DMS 273 treated with DMSO at 0.1 percent for 48 hours (cell line): ENCODE data around the gene STARD9.
"Not testable (repeated sequence)": the region's sequence is repeated elsewhere in the genome, so short reads cannot be mapped to it uniquely, and the experiment has no call there.

ENCODE experiments used
- DNase-seq: peaks from one replicate; lab custom pipeline; 2025; lab: John Stamatoyannopoulos, UW

The STARD9 gene

GRCh38 chr15:42575188-42576039 lies at the start of gene STARD9:
Gene STARD9 (plus strand): TSS chr15:42575606. CDS start chr15:42575716, 110 bp downstream.
- DNase-seq = peak; percentile 87

- DNase-seq = no peak
Observed at GRCh38 chr15:42528970-42529369, 46.4 kb upstream of the STARD9 start.

- DNase-seq = no peak
Observed at GRCh38 chr15:42533246-42533645, 42.2 kb upstream of the STARD9 start.

DNA sequence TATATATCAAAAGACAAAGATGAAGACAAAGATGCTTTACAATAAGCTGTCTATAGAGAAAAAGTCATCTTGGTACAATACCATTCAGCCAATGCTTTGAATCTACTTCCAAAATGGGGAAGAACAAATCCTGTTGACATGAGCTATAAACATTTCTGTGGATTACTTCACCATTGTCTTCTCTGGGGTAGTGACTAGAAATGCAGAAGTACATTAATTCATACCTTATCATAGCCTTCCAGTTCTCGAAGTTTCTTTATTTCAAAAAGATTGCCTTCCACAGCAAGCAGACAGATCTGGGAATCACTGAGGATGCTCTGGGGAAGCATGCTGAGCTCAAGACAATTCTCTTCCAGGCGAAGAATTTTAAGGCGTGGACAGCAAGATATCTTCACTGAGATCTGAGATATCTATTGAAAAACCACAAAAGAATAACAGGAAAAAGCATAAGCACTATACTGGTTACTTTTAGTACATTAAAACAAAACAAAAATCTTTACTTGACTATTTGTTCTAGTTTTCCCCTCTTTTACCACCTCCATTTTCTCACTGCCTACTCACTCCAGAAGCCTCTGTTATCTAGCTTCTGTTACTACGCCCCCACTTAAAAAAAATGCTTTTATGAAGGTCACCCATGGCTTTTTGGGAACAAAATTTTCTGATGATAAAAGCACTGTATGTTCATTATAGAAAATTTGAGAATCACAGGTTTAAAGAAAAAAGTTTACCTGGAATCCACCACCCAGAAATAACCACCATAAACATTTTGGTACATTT lies 30.4 kb upstream of the STARD9 start:
- no peak for DNase-seq

DNA sequence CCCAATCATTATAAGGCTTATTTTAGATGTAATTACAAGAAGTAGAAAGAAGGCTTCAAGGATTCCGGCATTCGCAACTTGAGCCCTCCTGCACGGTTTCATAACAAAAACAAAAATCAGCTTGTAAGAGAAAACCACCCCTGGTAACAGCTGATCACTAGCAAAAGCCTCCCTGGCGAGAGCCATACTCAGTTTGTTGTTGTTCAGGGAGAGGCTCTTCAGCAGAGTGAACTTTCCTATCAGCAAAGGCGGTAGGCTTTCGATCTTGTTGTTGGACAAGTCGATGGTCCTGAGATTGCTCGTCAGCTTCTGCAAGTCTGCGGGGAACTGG lies 27.5 kb upstream of the STARD9 start:
- no peak for DNase-seq

DNA sequence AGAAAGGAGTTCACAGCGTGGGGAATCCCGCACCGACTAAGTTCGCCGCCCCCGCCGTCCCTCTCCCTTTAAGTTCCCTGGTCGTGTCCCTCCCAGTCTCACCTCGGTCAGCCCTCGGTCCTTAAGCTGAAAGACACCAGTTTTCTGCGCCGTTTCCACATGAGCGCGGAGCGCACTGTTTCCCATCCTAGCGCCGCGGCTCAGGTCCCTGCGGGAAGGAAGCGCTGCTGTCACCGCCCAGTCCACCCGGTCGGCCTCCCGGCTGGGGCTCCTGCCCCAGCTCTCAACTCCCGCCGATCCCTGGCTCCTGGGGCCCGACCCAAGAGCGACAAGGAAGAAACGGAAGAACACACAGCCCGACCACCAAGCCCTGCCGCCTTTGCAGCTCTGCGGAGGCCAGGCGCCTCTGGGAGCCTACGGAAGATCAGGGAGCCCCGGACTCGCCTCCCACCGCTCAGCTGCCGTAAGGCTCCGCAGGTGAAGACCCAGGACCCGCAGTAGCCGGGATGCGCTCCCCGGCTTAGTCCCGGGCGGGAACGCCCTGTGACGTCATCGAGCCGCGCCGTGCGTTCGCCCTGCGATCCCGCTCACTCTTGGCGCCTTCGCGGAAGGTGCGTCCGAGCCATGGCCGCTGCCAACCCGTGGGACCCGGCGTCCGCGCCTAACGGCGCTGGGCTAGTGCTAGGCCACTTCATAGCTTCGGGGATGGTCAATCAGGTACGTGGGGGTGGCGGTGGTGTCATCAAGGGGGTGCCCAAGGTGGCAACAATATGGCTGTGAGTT lies 27.0 kb upstream of the STARD9 start, which contains the start of the genes HAUS2 and LRRC57:
Gene HAUS2, plus strand, starts transcription at position 590 of the 783 bp plus-strand sequence. Its CDS starts 35 bp downstream, at position 625.
Gene LRRC57, minus strand, starts transcription at position 545 of the 783 bp plus-strand sequence. Its CDS starts 359 bp downstream, at position 186.
- no peak for DNase-seq

DNA sequence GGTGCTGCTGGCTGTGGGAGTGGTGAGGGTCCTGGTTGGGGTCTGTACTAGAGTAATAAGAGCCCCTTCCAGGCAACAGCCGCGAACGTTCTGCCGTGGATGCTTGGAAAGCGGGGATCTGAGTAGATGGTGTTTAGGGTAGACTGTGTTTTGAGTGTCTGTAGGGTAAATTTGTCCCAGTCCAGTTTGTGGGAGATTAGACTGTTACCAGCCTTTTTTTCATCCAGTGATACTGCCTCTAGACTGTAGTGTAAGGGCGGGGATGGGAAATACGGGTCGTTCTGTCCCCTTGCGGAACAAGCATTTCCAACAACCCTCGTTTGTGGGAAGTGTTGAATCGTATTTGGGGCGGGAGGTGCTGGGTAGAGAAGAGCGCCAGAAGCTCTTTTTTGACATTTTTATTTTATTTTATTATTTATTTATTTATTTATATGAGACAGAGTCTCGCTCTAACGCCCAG lies 26.3 kb upstream of the STARD9 start:
- DNase-seq = no peak

GRCh38 chr15:42549741-42550392 lies 25.5 kb upstream of the STARD9 start:
- DNase-seq = no peak

DNA sequence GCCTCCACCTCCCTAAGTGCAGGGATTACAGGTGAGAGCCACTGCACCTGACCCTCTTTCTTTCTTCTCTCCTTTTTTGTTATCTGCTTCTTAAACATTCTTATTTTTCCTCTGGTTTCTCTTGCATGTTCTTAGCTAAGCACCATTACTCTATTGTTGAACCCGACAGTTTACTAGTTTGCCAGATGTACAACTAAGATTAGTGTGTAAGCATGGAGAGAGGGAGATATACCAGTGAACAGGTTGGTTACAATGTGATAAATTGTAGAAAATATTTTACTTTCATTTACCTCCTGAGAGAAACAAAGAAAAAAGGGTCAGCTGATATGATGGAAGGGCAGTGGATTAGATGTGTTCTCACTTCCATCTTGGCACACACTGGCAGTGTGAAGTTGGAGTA lies 21.9 kb upstream of the STARD9 start:
- no peak for DNase-seq

- not testable (repeated sequence) for DNase-seq
Observed at GRCh38 chr15:42556550-42557207, 18.7 kb upstream of the STARD9 start.

GRCh38 chr15:42558739-42559138 lies 16.7 kb upstream of the STARD9 start:
- no peak for DNase-seq

GRCh38 chr15:42576040-42576594 lies 711 bp downstream of the STARD9 start:
- DNase-seq = no peak

DNA sequence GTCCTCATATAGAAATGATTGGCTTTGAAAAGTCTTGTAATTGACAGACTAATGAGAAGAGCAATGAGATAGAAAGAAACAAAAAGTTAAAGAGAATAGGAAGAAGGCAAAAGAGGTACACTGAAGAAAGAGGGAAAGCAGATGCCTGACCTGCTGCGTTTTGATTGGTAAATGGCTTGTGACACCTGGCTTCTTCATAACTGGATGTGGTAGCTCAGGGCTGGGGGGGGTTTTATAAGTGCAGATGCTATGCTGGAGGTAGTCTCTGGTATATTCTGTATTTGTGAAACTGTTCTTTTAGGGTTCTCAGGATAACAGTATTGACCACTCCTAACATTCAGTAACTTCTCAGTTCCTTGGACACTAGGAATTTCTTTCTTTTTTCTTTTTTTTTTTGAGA lies 1.4 kb downstream of the STARD9 start:
- no peak for DNase-seq

DNA sequence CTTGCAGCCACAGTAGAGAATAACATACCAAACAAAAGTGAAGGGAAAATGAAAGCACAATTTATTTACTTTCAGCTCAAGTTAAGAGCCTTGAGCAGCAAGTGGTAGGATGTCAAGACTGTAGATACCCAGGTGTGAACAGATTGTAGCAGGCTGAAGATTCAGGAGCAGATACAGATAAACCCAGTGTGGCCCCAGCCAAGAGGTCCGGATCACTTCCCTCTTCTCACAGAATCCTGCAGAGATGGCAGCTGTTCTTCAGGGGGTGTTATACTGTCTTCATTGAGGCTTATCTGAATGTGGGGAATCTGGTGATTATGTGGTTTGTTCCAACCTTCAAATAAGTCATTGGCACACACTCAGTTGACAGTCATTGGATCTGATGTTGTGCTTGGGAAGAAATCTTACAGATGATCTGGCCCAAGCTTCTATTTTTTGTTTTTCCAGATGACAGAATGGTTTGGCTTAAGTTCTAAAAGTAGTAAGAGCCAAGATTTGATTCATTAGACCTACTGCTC lies 2.2 kb downstream of the STARD9 start:
- peak; percentile 36 for DNase-seq

GRCh38 chr15:42578984-42579537 lies 3.7 kb downstream of the STARD9 start:
- no peak for DNase-seq

GRCh38 chr15:42581272-42581730 lies 5.9 kb downstream of the STARD9 start:
- no peak for DNase-seq

DNA sequence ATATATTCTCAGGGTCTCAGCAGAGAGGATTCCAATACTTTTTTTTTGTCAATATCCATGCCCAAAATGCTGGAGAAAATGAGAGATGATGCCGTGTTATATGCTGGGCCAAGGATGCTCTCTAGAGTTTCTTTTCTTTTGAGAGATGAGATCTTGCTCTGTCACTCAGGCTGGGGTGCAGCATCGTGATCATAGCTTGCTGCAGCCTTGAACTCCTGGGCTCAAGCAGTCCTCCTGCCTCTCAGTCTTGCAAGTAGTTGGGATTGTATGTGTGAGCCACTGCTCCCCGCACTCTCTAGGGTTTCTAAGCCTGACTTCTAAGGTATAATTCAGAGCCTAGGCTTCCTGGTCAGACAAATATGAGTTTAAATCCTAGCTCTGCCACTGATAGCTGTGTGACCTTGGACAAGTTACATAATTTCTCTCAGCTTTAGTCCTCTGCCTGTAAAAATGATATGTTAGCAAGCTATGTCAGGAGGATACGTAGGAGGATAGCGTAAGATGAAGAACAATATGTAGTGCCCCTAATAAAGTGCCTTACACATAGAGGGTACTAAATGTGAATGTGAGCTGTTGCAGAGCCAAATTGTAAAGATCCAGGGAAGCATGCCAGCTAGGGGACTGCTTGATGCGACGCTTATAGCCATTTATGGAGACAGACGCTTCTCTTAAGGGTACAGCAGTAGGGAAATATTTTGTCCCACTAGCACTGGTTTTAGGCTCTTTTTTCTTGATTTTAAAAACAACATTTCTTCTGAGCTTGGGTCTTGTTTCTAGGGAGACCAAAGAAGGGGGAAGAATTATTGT lies 7.4 kb downstream of the STARD9 start:
- DNase-seq = no peak

- DNase-seq = no peak
Observed at GRCh38 chr15:42584031-42584765, 8.8 kb downstream of the STARD9 start.
